Measurements from ENCODE around the gene MACROH2A1.

DNA sequence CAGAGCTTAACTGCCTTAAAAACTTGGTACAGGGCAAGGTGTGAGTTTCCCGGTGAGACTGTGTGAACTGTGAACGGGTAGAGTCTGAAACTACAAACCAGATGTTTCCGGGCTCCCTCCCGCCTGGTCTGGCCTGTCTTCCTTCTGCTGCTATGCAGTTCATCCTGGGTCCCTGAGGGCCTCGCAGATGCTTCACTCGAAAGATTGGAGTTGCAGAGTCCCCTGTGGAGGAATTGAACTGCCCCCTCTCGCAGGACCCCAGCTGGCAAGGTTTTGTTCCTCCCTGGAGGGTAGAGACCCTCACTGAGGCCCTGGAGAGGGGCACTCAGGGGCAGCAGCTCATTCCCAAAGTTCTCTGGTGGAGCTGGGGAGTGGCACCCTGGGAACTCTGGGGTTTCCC, 47.6 kb upstream of the MACROH2A1 start:
- TF ChIP-seq CHD2 (IDR thresholded peaks at IDR 0.05; ENCODE audit: low read length, partially characterized antibody): no peak
- TF ChIP-seq, protein P1, sequence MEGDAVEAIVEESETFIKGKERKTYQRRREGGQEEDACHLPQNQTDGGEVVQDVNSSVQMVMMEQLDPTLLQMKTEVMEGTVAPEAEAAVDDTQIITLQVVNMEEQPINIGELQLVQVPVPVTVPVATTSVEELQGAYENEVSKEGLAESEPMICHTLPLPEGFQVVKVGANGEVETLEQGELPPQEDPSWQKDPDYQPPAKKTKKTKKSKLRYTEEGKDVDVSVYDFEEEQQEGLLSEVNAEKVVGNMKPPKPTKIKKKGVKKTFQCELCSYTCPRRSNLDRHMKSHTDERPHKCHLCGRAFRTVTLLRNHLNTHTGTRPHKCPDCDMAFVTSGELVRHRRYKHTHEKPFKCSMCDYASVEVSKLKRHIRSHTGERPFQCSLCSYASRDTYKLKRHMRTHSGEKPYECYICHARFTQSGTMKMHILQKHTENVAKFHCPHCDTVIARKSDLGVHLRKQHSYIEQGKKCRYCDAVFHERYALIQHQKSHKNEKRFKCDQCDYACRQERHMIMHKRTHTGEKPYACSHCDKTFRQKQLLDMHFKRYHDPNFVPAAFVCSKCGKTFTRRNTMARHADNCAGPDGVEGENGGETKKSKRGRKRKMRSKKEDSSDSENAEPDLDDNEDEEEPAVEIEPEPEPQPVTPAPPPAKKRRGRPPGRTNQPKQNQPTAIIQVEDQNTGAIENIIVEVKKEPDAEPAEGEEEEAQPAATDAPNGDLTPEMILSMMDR (IDR thresholded peaks at IDR 0.05): no peak
- TF ChIP-seq MAZ (IDR thresholded peaks at IDR 0.05; ENCODE audit: borderline replicate concordance, low read depth, low read length): no peak
- TF ChIP-seq RFX5 (IDR thresholded peaks at IDR 0.05): no peak
- TF ChIP-seq HDAC2 (IDR thresholded peaks at IDR 0.05): no peak
- TF ChIP-seq SREBF2 (IDR thresholded peaks at IDR 0.05): no peak
- no peak for TF ChIP-seq POLR2A (IDR thresholded peaks at IDR 0.05; ENCODE audit: low read length)
- TF ChIP-seq KDM1A (IDR thresholded peaks at IDR 0.05; ENCODE audit: low read depth): no peak
- TF ChIP-seq TP53 (CRISPR knock-in tag; IDR thresholded peaks at IDR 0.05): no peak
- TF ChIP-seq, protein P2, sequence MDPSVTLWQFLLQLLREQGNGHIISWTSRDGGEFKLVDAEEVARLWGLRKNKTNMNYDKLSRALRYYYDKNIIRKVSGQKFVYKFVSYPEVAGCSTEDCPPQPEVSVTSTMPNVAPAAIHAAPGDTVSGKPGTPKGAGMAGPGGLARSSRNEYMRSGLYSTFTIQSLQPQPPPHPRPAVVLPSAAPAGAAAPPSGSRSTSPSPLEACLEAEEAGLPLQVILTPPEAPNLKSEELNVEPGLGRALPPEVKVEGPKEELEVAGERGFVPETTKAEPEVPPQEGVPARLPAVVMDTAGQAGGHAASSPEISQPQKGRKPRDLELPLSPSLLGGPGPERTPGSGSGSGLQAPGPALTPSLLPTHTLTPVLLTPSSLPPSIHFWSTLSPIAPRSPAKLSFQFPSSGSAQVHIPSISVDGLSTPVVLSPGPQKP (IDR thresholded peaks at IDR 0.05; ENCODE audit: low read depth, low read length): no peak
- no peak for TF ChIP-seq EP300 (IDR thresholded peaks at IDR 0.05)
